ENCODE measurements around the gene CYFIP1. TPM values are rescaled to one million over a fixed set of nuclear protein-coding genes. Genes with fewer than 3 reads are reported as not detected.

CYFIP1 gene
- total and polyA plus RNA-seq, 9 of the 15 experiments (the other 6 are each of a cell fraction or from before 2014, with no cell fraction given), result 3.8 to 59.8 (median 28.3) TPM

DNA sequence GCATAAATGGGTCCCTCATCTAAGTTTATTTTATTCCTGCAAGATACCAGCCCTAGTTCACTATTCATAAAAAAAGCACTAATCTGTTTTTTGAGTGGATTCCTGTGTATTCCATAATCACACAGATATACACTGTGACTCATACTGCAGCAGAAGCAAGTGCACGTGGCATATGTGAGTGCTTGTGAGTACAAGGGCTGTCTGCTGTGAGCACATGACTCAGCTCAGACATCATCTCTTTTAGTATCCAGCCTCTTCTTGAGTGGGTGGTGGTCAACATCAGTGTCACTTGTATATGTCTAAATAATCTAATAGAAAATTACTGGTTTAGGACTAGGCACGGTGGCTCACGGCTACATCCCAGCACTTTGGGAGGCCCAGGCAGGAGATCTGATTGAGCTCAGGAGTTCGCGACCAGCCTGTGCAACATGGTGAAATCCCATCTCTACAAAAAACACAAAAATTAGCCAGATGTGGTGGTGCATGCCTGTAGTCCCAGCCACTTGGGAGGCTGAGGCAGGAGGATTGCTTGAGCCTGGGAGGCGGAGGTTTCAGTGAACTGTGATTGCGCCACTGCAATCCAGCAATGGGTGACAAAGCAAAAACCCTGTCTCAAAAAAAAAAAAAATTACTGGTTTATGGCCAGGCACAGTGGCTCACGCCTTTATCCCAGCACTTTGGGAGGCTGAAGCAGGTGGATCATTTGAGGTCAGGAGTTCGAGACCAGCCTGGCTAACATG is 91.9 kb downstream of the CYFIP1 start (continued):
- TF ChIP-seq, protein P1, sequence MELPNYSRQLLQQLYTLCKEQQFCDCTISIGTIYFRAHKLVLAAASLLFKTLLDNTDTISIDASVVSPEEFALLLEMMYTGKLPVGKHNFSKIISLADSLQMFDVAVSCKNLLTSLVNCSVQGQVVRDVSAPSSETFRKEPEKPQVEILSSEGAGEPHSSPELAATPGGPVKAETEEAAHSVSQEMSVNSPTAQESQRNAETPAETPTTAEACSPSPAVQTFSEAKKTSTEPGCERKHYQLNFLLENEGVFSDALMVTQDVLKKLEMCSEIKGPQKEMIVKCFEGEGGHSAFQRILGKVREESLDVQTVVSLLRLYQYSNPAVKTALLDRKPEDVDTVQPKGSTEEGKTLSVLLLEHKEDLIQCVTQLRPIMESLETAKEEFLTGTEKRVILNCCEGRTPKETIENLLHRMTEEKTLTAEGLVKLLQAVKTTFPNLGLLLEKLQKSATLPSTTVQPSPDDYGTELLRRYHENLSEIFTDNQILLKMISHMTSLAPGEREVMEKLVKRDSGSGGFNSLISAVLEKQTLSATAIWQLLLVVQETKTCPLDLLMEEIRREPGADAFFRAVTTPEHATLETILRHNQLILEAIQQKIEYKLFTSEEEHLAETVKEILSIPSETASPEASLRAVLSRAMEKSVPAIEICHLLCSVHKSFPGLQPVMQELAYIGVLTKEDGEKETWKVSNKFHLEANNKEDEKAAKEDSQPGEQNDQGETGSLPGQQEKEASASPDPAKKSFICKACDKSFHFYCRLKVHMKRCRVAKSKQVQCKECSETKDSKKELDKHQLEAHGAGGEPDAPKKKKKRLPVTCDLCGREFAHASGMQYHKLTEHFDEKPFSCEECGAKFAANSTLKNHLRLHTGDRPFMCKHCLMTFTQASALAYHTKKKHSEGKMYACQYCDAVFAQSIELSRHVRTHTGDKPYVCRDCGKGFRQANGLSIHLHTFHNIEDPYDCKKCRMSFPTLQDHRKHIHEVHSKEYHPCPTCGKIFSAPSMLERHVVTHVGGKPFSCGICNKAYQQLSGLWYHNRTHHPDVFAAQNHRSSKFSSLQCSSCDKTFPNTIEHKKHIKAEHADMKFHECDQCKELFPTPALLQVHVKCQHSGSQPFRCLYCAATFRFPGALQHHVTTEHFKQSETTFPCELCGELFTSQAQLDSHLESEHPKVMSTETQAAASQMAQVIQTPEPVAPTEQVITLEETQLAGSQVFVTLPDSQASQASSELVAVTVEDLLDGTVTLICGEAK (IDR thresholded peaks at IDR 0.05), result no peak
- TF ChIP-seq, protein P1 (CRISPR knock-in tag; IDR thresholded peaks at IDR 0.05), result no peak
- TF ChIP-seq, protein P2, sequence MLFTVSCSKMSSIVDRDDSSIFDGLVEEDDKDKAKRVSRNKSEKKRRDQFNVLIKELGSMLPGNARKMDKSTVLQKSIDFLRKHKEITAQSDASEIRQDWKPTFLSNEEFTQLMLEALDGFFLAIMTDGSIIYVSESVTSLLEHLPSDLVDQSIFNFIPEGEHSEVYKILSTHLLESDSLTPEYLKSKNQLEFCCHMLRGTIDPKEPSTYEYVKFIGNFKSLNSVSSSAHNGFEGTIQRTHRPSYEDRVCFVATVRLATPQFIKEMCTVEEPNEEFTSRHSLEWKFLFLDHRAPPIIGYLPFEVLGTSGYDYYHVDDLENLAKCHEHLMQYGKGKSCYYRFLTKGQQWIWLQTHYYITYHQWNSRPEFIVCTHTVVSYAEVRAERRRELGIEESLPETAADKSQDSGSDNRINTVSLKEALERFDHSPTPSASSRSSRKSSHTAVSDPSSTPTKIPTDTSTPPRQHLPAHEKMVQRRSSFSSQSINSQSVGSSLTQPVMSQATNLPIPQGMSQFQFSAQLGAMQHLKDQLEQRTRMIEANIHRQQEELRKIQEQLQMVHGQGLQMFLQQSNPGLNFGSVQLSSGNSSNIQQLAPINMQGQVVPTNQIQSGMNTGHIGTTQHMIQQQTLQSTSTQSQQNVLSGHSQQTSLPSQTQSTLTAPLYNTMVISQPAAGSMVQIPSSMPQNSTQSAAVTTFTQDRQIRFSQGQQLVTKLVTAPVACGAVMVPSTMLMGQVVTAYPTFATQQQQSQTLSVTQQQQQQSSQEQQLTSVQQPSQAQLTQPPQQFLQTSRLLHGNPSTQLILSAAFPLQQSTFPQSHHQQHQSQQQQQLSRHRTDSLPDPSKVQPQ (CRISPR knock-in tag; IDR thresholded peaks at IDR 0.05; ENCODE audit: borderline replicate concordance), result no peak
- no peak for TF ChIP-seq ILF3 (IDR thresholded peaks at IDR 0.05; ENCODE audit: borderline replicate concordance)
- TF ChIP-seq, protein P3, sequence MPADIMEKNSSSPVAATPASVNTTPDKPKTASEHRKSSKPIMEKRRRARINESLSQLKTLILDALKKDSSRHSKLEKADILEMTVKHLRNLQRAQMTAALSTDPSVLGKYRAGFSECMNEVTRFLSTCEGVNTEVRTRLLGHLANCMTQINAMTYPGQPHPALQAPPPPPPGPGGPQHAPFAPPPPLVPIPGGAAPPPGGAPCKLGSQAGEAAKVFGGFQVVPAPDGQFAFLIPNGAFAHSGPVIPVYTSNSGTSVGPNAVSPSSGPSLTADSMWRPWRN (IDR thresholded peaks at IDR 0.05; ENCODE audit: low read depth), result no peak
- TF ChIP-seq FOXP1 (CRISPR knock-in tag; IDR thresholded peaks at IDR 0.05), result no peak
- TF ChIP-seq, protein P4, sequence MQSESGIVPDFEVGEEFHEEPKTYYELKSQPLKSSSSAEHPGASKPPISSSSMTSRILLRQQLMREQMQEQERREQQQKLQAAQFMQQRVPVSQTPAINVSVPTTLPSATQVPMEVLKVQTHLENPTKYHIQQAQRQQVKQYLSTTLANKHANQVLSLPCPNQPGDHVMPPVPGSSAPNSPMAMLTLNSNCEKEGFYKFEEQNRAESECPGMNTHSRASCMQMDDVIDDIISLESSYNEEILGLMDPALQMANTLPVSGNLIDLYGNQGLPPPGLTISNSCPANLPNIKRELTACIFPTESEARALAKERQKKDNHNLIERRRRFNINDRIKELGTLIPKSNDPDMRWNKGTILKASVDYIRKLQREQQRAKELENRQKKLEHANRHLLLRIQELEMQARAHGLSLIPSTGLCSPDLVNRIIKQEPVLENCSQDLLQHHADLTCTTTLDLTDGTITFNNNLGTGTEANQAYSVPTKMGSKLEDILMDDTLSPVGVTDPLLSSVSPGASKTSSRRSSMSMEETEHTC (IDR thresholded peaks at IDR 0.05), result no peak
- no peak for TF ChIP-seq RBBP5 (IDR thresholded peaks at IDR 0.05; ENCODE audit: borderline replicate concordance, insufficient read depth, low read length, poor library complexity, severe bottlenecking)
- no peak for TF ChIP-seq ZNF444 (CRISPR knock-in tag; IDR thresholded peaks at IDR 0.05)
- TF ChIP-seq, protein P5, sequence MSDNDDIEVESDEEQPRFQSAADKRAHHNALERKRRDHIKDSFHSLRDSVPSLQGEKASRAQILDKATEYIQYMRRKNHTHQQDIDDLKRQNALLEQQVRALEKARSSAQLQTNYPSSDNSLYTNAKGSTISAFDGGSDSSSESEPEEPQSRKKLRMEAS (CRISPR knock-in tag; IDR thresholded peaks at IDR 0.05), result peak; percentile 63
- no peak; the same call in 1 of the 2 replicates for TF ChIP-seq FOXJ2 (tag; IDR thresholded peaks at IDR 0.05)
- no peak for TF ChIP-seq BACH1 (tag; IDR thresholded peaks at IDR 0.05)

Measured in K562 (cell line).